Esophagus muscularis mucosa (tissue), 3 donors: ENCODE results near the gene SORBS1.

Source experiments
- POLR2A ChIP-seq: fragments of 450-650 bp; IDR thresholded peaks from one replicate; pipeline ENCODE4 v1.6.1; 2017; ENCODE audit warnings: antibody characterized with exemption, moderate library complexity, mild to moderate bottlenecking, low read depth
- POLR2AphosphoS5 ChIP-seq, 2 donors: sonication (generic); formaldehyde crosslinking; IDR thresholded peaks; one replicate each; pipeline ENCODE4 v1.6.1; 2017; ENCODE audit warnings: antibody characterized with exemption in 2 of 2
- TF ChIP-seq, protein P1 (sequence below), 3 experiments: fragments of 200-600 bp in 2 of 3; fragments of 450-650 bp in 1 of 3; sonication (generic) in 2 of 3; IDR thresholded peaks; one replicate each; pipeline ENCODE4 v1.5.1; 2017 to 2019; ENCODE audit warnings: antibody characterized with exemption in 3 of 3, mild to moderate bottlenecking in 2 of 3, moderate library complexity in 1 of 3

DNA sequence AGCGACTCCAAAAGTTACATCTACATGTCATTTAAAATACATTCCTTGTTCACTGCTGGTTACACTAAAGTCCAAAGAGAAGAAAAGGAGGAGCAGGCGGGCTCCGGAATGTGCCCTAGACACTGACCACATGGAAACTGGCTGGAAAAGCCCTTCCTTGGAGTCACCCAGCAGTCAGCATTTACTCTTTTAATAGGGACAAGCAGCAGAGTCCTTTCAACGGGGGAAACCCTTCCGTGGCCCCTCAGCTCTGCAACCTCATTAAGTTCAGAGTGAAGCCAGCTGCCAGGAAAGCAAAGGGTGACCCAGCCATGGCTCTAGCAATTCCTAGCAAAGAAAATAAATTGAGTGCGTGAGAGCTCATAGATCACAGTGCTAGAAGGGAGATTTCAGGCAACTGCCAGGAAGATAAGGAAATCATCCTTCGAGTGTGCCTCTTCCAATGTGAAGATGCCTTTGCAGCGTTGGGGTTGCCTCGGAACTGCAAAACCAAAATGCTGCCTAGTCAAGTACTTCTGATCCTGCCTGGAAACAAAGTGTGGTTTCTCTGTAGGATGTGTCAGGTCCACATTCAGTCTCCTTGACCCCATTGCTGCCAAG, 101.6 kb downstream of the SORBS1 start:
- TF ChIP-seq, protein P1, sequence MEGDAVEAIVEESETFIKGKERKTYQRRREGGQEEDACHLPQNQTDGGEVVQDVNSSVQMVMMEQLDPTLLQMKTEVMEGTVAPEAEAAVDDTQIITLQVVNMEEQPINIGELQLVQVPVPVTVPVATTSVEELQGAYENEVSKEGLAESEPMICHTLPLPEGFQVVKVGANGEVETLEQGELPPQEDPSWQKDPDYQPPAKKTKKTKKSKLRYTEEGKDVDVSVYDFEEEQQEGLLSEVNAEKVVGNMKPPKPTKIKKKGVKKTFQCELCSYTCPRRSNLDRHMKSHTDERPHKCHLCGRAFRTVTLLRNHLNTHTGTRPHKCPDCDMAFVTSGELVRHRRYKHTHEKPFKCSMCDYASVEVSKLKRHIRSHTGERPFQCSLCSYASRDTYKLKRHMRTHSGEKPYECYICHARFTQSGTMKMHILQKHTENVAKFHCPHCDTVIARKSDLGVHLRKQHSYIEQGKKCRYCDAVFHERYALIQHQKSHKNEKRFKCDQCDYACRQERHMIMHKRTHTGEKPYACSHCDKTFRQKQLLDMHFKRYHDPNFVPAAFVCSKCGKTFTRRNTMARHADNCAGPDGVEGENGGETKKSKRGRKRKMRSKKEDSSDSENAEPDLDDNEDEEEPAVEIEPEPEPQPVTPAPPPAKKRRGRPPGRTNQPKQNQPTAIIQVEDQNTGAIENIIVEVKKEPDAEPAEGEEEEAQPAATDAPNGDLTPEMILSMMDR (IDR thresholded peaks at IDR 0.05) = no peak
- TF ChIP-seq POLR2AphosphoS5 (IDR thresholded peaks at IDR 0.05) (peak in 1 of 2 donors; percentile 60), POLR2A (no peak)
